SIG-M5 treated with dmso at 0.1 percent for 504 hours (cell line): Measurements from ENCODE around the gene MACROD2.
"Not testable (repeated sequence)": the region's sequence is repeated elsewhere in the genome, so short reads cannot be mapped to it uniquely, and the experiment has no call there.

Experiments
- DNase-seq: peaks from one replicate; lab custom pipeline; 2025; ENCODE audit not compliant: unreplicated experiment; lab: John Stamatoyannopoulos, UW

Gene MACROD2

DNA sequence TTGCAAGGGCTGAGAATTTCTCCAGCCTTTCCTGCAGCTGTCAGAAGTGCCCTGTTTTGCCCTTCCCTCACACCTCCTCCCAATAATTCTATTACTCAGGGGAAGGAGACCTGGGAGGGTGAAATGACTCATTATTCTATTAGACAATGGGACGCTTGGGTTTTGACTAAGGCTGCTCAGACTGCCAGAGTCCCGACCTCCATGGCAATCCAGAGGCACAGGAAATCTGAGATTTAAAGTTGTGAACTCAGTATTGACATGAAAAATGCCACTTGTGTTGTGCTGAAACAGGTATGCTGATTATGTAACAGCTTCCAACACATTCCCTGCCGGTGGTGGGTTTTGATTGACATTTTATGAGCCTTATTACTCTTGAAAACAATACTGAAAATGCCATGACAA lies 967.9 kb downstream of the MACROD2 start:
- DNase-seq: no peak

DNA sequence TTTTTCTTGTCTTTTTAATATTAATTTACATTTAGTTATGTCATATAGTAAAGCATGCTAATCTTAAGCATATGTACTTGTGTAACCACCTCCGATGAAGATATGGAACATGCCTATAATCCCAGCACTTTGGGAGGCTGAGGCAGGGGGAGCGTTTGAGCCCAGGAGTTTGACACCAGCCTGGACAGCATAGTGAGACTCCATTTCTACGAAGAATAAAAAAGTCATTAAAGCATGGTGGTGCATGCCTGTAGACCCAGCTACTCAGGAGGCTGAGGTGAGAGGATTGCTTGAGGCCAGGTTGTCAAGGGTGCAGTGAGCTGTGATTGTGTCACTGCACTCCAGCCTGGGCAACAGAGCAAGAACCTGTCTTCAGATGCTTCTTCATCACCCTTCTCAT lies 970.9 kb downstream of the MACROD2 start:
- DNase-seq: no peak

DNA sequence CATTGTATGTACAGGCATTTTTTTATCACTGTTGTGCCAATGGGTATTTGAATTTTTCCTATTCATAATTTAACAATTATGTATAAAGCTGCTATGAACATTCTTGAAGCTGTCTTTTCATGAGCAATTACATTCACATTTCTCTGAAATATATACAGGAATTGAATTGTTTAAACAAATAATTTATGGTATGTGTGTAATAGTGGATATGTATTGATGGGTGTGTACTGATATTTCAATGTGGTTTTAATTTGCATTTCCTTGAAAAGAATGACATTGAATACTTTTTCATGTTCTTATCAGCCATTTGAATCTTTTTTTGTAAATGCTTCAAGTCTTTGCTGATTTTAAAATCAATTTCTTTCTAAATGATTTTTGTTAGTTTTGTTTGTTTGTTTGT lies 971.5 kb downstream of the MACROD2 start:
- no peak for DNase-seq

DNA sequence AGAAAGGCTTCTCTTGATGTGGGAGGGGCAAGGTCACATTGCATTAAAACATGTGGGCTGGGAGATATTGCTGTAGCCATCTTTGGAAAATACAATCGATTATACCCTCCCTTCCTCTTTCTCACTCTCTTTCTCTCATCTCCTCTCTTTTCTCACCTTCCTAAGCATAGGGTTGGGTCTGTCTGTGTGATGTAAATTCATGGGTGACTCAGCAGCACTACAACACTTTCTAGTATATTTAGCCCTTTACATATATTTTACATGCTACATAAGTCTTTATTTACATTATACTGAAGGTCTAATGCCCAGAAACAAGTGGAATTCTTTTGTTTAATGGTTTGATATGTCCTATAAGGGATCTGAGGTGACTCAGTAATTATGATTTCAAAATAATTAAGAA lies 976.9 kb downstream of the MACROD2 start:
- no peak for DNase-seq

DNA sequence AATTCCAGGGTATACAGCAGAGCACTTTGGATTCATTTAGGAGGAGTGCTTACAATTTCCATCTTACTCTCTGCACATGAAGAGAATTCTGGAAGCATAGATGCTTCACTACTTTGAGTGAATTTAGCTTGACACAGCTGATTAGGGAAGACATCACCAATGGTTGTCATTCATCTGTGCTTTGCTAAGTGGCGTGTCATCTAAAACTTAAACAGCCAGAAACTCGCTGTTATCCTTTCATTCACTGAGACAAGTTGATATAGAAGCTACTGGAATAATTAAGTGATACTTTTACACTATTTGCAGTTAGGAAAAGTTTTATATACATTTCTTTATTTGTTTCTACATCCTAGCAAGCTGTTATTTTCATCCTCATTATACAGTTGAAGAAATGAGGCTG lies 977.4 kb downstream of the MACROD2 start:
- no peak for DNase-seq

DNA sequence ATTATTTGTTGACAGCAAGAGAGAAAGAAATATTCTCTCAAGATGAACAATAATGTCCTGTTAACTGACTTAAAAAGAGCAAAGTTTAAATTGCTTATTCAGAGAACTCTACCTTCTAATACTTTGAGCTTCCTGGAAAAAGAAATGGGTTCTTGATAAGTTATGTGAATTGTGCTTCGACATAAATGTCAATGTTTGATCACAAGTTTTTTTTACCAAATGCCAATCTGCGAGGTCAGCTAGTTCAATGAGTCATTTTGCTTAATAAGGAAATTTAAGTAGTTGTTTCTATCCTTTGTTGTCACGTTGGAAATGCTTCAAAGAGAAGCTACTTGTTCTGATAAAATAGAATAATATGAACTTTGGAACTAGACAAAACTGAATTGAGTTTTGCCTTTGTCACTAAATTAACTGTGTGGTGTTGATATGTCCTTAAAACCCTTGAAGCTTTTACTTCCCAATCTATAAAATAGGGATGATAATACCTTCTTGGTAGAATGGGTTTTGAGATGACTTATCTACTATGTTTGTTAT lies 984.2 kb downstream of the MACROD2 start:
- no peak for DNase-seq

DNA sequence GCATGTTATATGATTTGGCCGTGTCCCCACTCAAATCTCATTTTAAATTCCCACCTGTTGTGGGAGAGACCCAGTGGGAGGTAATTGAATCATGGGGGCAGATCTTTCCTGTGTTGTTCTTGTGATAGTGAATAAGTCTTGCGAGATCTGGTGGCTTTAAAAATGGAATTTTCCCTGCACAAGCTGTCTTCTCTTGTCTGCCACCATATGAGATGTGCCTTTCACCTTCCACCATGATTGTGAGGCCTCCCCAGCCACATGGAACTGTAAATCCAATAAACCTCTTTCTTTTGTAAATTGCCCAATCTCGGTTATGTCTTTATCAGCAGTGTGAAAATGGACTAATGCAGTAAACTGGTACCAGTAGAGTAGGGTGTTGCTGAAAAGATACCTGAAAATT lies 986.2 kb downstream of the MACROD2 start:
- not testable (repeated sequence) for DNase-seq

DNA sequence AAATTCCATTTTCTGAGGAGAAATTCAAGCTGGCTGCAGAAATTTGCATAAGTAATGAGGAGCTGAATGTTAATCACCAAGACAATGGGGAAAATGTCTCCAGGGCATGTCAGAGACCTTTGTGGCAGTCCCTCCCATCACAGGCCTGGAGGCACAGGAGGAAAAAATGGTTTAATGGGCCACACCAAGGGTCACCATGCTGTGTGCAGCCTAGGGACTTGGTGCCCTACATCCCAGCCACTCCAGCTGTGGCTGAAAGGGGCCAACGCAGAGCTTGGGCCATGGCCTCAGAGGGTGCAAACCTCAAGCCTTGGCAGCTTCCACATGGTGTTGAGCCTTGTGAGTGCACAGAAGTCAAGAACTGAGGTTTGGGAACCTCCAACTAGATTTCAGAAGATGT lies 987.0 kb downstream of the MACROD2 start:
- not testable (repeated sequence) for DNase-seq

DNA sequence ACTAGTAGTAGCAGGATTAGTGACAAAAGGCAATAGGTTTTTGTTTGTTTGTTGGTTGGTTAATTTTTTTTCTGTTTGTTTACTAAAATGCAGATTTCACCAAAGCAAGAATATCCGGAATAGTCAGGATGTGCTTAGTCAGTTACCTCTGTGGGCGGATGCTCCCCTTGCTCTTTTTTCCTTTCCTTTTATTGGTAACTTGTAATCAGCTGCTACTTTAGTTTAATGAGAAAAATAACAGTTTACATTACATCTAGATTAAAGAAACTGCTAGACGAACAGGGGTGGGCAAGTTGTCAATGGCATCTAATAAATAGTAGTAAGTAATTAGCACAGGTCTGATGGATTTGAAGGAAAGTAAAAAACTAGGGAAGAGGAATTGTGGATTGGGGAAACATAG lies 989.0 kb downstream of the MACROD2 start:
- no peak for DNase-seq

DNA sequence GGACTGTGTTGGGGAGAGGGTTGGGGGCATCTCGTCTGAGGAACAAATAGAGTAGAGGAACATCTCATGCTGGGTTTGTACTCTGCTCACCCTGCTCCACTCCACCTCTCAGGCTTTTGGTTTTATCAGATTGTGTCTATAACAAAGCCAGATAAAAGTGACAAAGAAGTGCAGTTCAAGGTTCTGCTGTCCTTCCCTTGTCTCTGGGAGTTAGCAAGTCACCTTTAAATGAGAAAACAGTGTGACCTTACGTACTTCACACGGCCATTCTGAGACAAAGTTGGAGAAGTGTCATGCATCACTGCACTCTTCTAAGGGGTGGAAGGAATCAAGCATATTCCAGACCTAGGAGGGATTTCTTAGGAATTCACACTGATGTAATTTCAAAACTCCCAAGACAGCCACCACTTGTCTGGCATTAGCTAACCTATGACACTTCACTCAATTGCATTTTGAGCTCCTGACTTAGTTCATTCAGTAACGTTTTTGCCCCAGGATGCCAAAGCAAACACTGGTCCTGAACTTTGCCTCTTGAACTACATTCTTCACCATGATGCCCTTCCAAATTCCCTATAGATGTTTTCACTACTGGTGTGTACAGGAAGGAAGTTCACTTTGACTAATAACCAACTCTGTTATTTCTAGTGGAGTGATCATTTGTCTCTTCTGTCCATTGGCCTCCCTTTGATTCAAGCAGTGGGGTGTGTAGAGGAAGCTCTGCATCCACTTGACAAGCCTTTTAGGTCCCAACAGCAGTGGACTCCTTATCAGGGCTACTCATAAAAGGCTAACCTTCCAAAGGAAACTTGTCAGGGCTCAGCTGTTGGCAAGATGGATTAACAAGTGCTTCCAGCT lies 989.7 kb downstream of the MACROD2 start:
- DNase-seq: no peak

DNA sequence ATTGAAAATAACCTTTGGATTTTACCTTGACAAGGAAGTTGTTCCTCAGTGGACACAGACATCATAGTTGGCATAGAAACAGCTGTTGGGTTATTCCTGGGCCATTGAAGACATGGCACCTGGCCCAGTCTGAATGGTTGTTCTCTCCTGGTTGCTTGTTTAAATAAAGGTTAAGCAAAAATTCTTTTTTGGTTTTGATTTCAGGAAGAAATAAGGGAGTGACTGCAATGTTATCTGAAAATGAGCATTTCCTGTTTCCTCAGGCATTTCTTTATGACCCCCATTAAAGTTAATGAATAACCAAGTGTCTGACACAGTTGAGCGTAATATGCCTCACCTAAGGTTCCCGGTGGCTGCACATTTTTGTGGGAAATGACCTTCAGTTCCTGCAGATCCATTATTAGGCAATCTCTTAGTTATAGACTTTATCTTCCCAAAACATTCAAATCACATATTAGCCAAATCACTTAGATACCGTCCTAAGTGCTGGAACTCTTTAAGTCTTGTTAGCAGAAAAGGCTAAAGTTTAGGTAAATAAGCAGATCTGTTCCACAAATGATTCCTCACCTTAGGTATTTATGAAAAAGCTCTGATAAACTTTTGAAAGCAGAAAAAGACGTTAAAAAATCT lies 990.8 kb downstream of the MACROD2 start:
- DNase-seq: no peak

DNA sequence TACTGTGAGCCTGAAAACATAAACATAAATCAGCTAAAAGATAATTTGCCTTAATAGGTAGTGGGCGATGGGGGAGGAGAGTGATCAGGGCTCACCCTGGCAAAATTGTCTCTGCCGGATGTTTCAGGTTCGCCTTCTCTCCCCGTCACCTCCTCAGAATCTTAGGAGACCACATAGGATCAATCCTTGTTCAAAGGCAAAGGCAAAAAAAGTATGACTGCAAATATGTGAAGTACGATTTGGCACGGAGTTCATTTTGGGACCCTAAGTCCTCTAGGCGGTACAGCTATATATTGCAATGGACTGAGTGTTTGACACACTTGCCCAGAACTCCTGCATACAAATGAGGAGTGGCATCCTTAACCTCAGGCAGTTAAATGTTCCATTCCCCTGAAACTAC lies 991.3 kb downstream of the MACROD2 start:
- no peak for DNase-seq

DNA sequence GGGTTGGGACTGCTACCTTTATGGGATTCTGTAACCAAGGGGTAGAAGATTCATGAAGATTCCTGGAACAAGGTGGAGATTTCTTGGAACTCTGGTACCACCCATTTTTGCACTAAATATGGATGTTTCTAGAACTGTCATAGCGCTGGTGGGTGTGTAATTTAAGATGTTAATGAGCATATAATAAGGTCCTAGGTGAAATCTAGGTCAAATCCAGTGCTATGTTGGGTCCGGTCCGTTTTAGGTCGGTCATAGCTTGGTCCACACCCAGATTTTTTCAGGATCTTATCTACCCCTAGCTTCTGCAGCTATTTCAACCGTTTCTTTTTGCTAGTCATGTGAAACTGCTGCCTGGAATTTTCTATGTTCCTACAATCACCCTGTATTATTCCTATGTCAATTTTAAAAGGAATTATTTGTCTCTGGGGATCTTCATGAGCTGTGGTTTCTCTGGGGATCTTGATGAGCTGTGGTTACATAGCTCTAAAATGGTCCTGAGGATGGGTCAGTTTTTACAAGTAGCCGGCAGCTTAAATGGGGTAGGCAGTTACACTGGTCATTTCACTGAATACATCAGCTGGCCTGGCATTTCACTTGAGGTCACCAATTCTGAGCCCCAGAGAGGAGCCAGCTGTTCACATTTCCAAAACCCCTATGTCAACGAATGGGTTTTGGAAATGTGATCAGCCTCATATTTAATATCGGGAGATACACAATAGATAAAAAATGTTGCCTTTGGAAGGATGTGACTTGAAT lies 994.4 kb downstream of the MACROD2 start:
- no peak for DNase-seq

DNA sequence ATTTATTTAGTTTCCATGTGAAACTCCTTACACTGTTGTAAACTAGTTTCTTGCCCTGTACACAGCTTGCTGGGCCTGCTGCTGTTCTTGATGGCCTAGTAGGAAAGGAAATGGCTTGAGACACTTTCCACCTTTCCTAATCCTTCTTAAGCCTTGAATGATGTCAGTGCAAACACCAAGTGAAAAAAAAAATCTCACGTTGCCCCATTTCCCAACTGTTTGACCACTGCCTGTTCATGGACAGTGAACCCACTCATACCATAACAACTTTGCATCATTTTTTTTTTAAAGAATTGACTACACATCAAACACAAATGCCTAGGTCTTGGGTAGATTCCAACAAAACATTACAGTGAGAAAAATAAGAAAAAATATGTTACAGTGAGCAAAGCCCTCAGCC lies 995.7 kb downstream of the MACROD2 start:
- no peak for DNase-seq

DNA sequence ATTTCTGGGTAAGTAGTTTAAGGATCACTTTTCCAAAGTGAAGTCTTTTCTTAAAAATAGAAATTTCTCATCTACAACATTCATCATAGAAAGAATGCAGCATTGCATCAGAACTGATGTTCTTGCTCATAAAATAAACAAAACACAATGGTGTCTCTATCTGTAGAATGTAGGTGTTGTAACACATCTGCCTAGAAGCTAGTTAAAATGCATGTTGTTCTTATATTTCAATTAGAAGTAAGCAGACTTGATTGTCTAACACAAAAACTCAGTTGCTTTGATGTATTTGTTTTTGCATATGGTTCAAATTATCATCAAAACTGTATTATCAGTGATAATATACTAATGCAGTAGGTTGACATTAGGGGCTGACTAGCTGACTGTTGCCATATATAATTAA lies 996.8 kb downstream of the MACROD2 start:
- DNase-seq: no peak

DNA sequence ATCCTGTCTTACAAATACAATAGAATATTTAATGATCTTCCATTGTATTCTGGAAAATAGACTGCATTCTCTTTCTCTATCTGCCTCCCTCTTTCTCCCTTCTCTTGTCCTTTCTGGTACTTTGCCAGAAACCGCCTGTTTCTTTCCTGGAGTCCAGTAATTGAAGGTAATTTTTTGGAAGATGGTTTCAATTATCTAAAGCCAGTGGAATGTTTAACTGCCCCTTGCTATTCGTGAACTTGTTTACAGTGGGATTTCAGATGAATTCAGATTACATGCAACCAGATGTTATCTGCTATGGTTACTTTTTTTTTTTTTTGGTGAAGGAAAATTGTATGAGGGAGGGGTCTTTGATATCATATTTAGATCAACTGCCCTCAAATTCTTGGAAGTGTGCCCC lies 997.6 kb downstream of the MACROD2 start:
- DNase-seq: no peak

DNA sequence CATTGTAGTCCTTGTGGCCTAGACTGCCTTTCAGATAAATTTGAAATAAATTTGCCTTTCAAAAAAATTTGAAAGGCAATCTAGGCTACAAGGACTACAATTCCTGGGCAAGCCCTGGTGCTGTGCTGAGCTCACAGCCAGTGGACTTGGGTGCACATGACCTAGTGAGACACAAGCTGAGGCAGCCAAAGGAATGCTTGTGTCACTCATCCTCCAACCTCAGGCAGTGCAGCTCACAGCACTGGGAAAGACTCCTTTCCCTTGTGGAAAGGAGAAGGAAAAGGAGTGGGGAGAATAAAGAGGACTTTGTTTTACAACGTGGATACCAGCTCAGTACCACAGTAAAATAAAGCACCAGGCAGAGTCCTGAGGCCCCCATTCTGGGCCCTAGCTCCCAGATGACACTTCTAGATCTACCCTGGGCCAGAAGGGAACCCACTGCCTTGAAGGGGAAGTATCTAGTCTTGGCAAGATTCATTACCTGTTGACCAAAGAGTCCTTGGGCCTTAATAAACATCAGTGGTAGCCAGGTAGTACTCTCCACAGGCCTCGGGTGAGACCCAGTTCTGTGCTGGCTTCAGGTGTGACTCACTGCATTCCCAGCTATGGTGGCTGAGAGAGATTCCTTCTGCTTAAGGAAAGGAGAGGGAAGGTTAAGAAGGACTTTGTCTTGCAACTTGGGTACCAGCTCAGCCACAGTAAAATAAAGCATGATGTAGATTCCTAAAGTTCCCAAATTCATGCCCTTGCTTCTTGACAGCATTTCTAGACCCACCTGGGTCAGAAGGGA lies 1001.8 kb downstream of the MACROD2 start:
- DNase-seq: no peak

DNA sequence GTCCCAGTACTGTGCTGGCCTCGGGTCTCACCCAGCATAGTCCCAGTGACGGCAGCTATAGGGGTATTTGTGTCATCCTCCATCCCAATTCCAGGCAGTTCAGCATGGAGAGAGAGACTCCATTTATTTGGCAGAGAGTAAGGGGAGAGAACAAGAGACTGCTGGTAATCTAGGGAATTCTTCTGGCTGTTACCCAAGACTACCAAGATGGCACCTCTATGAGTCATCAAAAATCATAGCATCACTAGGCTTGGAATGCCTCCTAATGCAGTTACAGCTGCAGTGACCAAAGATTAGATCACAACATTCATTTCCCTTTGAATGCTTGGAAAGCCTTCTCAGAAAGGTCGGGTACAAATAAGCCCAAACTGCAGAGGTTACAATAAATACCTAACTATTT lies 1002.5 kb downstream of the MACROD2 start:
- no peak for DNase-seq

DNA sequence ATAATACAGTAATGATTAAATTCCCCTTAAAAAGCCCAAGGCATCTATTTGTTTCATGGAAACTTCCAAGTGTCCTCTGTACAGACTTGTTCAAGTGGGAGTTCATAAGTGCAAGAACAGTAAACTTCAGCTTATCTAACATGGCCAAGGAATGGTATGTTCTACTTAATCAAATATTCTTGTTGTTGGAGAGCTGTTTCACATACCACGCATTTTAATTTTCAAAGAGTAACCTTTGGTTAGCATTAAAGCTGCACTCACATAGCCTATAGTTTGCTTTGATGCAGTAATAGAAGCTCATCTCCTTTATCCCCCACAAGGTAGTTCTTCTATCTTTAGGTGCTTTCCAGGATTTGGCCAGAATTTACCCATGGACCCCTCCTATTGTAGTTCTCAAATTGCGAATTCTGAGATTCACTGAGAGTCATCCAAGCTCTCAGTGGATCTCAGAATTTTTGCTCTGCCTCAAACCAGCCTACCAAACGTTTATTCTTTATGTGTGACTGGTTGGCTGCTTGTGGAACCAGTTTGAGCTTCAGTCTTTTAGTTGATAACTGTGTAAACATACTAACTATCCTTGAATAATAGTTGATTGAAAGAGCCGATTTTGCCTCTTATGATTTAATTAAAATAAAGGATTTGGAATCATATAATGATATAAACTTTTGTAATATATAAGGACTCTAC lies 1010.1 kb downstream of the MACROD2 start:
- no peak for DNase-seq

DNA sequence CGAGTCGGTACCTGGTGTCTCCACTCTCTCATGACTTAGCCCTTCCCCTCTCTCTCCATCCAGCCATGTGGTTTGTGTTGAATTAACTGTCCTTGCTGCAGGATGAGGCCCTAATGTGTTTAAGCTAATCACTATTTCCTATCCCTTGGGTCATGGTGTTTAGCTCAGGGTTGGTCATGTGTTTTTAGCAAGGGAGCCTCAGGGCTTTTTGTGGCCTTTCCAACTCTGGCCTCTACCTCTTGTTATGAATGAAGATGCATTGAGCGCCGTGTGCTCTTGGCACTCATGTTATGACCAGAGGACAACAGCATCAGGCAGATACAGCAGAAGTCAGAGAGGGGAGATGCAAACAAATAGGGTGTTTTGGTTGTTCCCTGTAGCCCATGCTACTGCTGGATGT lies 1016.3 kb downstream of the MACROD2 start:
- DNase-seq: no peak
